ENCODE data around the gene TRIO.

The TRIO gene

DNA sequence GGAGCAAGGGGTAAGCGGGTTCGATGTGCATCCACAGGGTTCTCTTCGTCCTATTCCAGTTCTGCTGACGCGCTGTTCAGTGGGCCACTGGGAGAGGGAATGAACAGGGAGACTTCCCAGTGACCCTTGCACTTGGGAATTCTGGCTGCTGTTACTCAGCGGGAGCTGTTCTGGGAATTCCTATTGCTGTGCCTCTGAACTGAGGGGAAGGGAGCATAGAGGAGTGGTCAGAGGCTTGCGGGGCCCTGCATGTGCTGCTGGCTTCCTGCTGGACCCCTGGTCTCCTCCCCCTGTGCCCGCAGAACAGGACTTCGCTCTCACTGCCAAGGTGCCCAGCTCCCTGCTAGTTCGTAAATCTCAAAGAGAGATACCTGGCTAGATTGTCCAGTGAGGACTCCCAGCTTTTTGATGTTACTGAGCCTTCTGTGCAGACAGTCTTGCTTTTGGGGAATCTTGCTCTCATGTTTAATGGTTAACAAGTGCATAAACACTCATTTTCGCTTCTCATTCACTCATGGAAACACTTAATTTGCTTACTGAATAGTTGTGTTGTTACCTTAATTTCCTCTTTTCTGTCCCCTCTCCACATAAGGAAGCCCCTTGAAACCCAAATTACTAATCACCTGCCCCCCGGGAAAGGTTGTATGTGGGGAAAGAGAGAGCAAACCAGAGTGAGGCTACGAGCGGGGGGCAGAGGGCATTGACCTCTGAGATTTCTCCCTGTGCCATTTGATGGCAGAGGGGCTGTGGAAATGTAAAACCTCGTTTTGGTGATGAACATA is 5.9 kb downstream of the TRIO start:
- no peak for DNase-seq

DNA sequence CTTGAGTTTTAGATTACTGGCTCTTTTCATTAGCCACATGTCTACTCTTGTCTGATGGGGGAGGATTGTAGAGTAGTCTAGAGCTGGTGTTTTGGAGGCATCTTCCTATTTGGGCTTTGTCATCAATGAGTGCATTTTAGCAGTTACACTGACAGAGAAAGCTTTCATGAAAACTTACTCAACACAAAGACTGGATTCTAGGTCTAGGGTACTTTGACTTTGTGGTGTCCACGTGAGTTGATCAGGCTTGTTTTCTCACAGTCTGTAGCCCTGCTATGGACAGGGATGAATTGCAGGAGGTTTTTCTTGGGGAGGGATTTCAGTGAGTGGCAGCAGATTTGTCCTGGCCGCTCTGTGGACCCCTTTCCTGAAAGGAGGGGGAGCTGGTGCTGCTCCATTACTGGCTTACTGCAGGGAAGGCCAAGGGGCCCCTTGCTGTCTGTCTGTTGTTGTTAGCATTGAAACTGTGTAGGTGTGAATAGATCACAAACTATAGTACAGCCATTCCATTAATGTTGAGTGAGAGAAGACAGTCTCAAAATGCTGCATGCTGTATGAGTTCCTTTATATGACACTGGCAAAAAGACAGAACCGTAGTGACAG is 6.6 kb downstream of the TRIO start:
- no peak for DNase-seq

- DNase-seq: no peak
Measured at GRCh38 chr5:14151416-14151815, 8.3 kb downstream of the TRIO start.

DNA sequence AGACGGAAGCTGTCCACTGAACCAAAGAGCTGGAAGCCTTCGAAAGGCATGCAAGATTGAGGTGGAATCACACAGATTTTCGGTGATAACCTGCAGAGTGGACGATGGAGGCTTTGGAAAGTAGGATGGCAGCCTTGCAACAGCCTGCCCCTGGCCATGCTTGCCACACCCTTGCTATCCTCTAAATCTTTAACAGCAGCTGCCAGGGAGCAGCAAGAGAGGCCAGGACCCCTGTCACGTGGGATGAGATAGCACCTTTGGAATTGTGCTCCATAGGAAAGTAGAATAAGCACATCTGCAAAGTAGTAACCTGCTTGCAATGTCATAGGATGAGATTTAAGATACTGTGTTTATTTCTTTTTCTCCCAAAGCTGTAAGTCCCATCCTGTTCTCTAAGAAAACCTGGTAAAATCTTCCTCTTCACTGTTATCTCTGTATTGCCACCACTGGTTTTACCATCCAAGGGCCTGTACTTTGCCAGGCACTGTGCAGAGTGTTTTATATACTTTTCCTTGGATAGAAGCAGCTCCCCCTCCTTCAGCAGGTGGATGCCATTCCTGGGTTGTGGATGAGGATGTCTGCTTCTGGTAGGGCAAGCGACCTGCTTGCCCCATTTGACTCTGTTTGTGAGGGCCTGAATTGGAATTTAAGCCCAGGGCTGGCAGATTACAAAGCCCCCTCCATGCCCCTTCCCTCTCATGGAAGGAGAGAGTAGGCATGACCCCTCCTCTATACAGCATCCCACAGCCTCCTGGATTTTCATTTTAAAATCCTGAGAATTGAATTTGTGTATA is 10.1 kb downstream of the TRIO start:
- DNase-seq: no peak

- peak; percentile 14 for DNase-seq
Measured at GRCh38 chr5:14153932-14154731, 11.0 kb downstream of the TRIO start.

DNA sequence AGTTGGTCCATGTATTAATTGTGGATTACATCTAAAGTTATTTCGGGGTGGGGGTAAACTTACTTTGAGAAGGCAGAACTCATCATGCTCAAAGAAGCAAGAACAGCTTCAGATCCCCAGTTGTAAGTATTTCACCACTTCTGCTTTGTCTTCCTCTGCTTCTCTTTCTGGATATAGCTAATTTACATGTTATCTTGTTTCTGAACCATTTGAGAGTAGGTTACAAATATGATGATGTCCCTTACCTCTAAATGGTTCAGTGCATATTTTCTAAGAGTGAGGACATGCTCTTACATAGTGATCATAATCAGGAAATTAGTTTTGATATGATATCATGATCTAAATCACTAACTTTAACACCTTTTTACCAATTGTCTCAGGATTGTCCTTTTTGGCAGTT is 11.9 kb downstream of the TRIO start:
- peak; percentile 60 for DNase-seq

- DNase-seq: no peak
Measured at GRCh38 chr5:14155739-14156138, 12.6 kb downstream of the TRIO start.

GRCh38 chr5:14156290-14156649 is 13.1 kb downstream of the TRIO start:
- no peak for DNase-seq

GRCh38 chr5:14156650-14157492 is 13.7 kb downstream of the TRIO start:
- DNase-seq: peak; percentile 82

GRCh38 chr5:14157493-14157782 is 14.3 kb downstream of the TRIO start:
- no peak for DNase-seq

DNA sequence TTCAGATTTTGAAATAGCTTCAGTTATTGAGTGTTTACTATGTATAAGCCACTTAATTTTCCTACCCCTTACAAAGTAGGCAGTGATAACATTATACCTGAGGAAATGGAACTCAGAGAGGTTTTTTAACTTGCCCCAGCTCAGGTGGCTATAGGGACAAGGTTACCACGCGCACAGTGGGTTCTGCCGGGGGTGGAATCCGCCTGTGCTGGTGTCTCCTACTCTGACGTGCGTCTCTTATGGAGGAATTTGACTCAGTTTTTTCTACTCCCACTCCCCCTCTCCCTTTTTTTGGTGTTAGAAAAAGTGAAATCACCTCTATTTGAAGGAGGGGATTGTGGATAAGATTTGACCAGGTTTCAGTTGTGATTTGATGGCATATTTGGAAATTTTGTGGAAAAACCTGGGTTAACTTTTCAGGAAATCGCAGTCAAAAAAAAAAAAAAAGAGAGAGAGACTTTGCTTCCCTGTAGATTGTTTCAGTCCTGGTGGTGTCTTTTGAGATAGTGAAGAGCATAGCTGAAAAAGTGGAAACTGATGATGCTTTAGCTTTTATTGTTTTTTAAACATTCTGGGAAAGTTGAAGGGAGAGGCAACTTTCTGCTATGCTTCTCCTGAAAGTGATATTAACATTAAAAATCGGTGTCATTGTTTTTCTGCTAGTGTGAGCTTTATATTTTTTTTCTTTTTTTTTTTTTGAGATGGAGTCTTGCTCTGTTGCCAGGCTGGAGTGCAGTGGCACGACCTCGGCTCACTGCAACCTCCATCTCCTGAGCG is 15.9 kb downstream of the TRIO start:
- DNase-seq: no peak

- peak; percentile 21 for DNase-seq
Measured at GRCh38 chr5:14161825-14162556, 18.8 kb downstream of the TRIO start.

DNA sequence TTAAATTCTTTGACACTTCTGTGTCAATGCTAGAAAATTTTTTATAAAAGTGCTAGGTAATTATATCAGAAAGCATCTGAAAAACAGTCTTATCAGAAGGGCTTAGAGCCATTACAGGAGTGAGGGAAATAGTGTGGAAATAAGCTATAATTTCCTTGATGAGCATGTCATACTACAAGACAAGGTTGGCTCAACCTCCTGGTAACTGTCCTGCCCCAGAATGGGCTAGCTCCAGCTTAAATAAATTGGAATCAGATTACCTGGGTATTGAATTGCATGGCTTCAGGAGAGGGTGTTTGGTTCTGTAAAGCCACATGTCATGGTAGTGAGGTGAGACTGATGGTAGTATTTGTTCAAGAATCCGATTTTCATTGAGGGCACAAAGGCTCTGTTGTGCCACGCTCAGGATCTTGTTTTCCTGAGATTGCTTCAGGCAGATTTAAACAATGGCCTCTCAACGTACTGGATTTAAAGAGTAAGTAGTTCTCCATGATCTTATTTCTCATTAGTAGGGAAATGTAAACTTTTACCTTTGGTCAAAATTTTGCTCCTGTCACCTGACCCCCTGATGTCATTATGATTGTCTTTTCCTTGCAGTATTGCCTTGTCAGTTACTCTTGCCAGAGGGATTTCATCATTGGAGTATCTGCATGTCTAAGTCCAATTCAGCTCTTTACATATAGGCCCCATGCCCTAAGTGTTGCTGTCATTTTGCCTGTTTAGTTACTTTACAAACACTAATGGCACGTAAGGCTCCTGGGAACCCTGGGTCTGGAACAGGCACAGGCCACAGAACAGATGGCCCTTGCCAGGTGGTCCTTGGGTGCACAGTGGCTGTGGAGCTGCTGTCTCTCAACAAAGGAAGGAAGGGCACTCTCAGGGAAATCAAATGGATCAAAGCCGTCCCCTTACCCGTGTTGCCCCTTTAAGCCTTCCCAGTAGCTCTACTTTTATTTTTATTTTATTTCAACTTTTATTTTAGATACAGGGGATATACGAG is 21.3 kb downstream of the TRIO start:
- DNase-seq: no peak

- no peak for DNase-seq
Measured at GRCh38 chr5:14165375-14166106, 22.4 kb downstream of the TRIO start.

GRCh38 chr5:14166437-14166836 is 23.3 kb downstream of the TRIO start:
- no peak for DNase-seq

- peak; percentile 11 for DNase-seq
Measured at GRCh38 chr5:14167211-14167845, 24.2 kb downstream of the TRIO start.

- peak; percentile 54 for DNase-seq
Measured at GRCh38 chr5:14168144-14168792, 25.1 kb downstream of the TRIO start.

DNA sequence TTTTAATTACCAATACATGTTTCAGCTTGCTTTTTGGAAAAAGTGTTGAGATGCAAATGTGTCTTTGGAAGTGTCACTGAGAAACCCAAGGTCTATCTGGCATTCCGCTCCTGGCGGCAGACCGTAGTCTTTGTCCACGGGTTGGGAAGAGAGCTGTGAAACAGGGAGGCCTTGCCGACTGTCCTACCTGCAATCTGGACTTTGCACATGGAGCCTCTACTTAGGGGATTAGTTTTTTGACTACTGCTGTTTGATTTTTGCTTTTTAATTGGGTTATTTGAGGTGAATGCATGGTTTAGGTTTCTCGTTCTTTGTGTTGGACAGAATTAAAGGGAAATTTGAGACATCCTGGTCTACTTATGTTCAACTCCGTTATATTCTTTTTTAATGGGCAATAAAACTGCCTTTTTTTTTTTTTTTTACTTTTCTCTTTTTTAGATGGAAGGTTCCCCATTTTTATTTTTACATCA is 25.7 kb downstream of the TRIO start:
- DNase-seq: no peak

Measured in MV-4-11 (cell line).